ENCODE results near the gene GATA2. TPM values are rescaled to one million over a fixed set of nuclear protein-coding genes. Genes with fewer than 3 reads are reported as not detected.
A peak's percentile ranks its signal among the peaks of the same experiment; 100 is the strongest.

Gene GATA2
- total RNA-seq, 2 experiments from 2014 or later, result 0.16 to 0.17 TPM

DNA sequence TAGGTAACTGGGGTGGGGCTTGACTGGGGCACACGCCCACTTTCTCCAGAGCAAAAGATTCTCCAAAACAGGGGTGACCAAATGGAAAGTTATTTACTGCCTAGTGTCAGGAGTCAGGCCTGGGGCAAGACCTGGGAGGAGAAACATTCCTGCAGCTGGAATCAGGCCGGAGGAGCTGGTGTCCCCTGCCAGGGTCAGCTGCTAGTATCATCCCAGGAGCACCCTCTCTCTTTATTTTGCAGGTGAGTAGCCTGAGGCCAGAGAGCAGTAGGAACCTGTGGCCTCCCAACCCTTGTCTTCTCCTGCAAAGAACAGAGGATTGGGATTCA lies 59.2 kb downstream of the GATA2 start:
- Histone ChIP-seq H3K36me3 (ENCODE audit: insufficient read depth, low read length) (no peaks in the 10 kb centered on the region), H3K9me3 (ENCODE audit: control insufficient read depth in 1 of 2, insufficient read depth in 1 of 2, low read length in 2 of 2) (peaks cover 0 to 16% of the 10 kb centered on the region in 2 experiments), H3K4me3 (ENCODE audit: low read length) (no peak overlapping the region), H3K27ac (ENCODE audit: low read depth in 1 of 2, low read length in 2 of 2) (no peak overlapping the region), H3K4me1 (ENCODE audit: insufficient read depth, low read length) (peaks cover 8% of the 10 kb centered on the region), H3K27me3 (ENCODE audit: control insufficient read depth in 1 of 2, insufficient read depth in 2 of 2, low read length in 2 of 2) (peaks cover 31 to 48% of the 10 kb centered on the region in 2 experiments)
- H3K9me3 Mint-ChIP-seq, result no peaks in the 10 kb centered on the region
- H3K27ac Mint-ChIP-seq, result no peak overlapping the region
- H3K4me1 Mint-ChIP-seq (ENCODE audit: low read depth), result peaks cover 7% of the 10 kb centered on the region
- TF ChIP-seq, protein P1, sequence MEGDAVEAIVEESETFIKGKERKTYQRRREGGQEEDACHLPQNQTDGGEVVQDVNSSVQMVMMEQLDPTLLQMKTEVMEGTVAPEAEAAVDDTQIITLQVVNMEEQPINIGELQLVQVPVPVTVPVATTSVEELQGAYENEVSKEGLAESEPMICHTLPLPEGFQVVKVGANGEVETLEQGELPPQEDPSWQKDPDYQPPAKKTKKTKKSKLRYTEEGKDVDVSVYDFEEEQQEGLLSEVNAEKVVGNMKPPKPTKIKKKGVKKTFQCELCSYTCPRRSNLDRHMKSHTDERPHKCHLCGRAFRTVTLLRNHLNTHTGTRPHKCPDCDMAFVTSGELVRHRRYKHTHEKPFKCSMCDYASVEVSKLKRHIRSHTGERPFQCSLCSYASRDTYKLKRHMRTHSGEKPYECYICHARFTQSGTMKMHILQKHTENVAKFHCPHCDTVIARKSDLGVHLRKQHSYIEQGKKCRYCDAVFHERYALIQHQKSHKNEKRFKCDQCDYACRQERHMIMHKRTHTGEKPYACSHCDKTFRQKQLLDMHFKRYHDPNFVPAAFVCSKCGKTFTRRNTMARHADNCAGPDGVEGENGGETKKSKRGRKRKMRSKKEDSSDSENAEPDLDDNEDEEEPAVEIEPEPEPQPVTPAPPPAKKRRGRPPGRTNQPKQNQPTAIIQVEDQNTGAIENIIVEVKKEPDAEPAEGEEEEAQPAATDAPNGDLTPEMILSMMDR (IDR thresholded peaks at IDR 0.05), result no peak
- H3K27me3 Mint-ChIP-seq, result peaks cover 68% of the 10 kb centered on the region
- POLR2A ChIA-PET, result no interaction called here
- H3K36me3 Mint-ChIP-seq (ENCODE audit: low read depth), result no peaks in the 10 kb centered on the region
- CTCF ChIA-PET, result no interaction called here
- H3K4me3 Mint-ChIP-seq, result no peak overlapping the region
- no peak for DNase-seq
- intact Hi-C loops (cut with DNase I, micrococcal nuclease), result no loop called here
- no peak for ATAC-seq (ENCODE audit: poor library complexity)

DNA sequence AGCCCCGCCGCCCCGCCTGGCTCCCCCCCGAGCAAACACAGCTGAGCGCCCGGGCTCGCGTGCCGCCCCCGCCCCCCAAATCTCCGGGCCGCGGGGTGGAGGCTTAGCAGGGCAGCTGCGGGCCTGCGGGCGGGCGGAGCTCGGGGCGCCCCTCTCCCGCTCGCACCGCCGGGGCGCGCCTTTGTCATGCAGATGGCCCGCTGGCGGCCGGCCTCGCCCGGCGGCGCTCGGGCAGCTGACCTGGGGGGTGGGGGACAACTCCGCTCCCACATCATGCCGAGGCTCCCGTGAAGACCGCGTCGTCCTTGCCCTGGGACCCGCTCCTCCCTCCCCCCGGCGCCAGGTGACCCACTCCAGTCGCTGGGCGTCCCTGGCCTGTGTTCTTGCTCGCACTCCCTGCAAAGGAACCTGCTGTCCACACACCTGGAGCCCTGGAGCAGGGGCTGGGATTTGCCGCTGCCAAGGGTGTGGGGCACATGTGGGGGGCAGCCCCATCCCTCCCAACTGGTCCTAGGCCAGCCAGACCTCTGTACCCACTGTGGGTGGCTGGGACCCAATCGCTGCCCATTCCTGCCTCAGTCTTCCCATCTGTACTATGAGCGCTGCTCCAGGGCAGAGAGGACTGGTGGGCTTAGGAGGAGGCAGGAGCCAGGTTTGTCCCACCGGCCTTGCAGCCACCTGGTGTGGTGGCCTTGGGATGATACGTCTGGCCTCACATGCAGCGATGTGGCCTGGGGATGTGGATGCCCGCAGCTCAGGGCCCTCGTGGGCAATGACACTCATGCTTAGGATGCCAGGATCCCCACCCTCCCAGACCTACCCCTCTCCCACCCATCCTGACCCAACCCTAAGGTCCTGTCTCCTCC lies 59.8 kb downstream of the GATA2 start:
- H3K4me1 ChIP-seq (ENCODE audit: insufficient read depth, low read length), result peaks cover 8% of the 10 kb centered on the region
- no peak overlapping the region for H3K4me3 ChIP-seq (ENCODE audit: low read length)
- TF ChIP-seq, protein P1 (IDR thresholded peaks at IDR 0.05), result no peak
- no peak overlapping the region for H3K4me3 Mint-ChIP-seq
- CTCF ChIA-PET, result no interaction called here
- ATAC-seq (ENCODE audit: poor library complexity) (no peak), DNase-seq (no peak)
- H3K36me3 ChIP-seq (ENCODE audit: insufficient read depth, low read length), result no peaks in the 10 kb centered on the region
- peaks cover 71% of the 10 kb centered on the region for H3K27me3 Mint-ChIP-seq
- peaks cover 7% of the 10 kb centered on the region for H3K4me1 Mint-ChIP-seq (ENCODE audit: low read depth)
- no peaks in the 10 kb centered on the region for H3K9me3 Mint-ChIP-seq
- peaks cover 31 to 48% of the 10 kb centered on the region in 2 experiments for H3K27me3 ChIP-seq (ENCODE audit: control insufficient read depth in 1 of 2, insufficient read depth in 2 of 2, low read length in 2 of 2)
- peaks cover 0 to 12% of the 10 kb centered on the region in 2 experiments for H3K9me3 ChIP-seq (ENCODE audit: control insufficient read depth in 1 of 2, insufficient read depth in 1 of 2, low read length in 2 of 2)
- intact Hi-C loops (cut with DNase I, micrococcal nuclease), result no loop called here
- no peak overlapping the region for H3K27ac Mint-ChIP-seq
- POLR2A ChIA-PET, result no interaction called here
- no peak overlapping the region for H3K27ac ChIP-seq (ENCODE audit: low read depth in 1 of 2, low read length in 2 of 2)
- no peaks in the 10 kb centered on the region for H3K36me3 Mint-ChIP-seq (ENCODE audit: low read depth)

DNA sequence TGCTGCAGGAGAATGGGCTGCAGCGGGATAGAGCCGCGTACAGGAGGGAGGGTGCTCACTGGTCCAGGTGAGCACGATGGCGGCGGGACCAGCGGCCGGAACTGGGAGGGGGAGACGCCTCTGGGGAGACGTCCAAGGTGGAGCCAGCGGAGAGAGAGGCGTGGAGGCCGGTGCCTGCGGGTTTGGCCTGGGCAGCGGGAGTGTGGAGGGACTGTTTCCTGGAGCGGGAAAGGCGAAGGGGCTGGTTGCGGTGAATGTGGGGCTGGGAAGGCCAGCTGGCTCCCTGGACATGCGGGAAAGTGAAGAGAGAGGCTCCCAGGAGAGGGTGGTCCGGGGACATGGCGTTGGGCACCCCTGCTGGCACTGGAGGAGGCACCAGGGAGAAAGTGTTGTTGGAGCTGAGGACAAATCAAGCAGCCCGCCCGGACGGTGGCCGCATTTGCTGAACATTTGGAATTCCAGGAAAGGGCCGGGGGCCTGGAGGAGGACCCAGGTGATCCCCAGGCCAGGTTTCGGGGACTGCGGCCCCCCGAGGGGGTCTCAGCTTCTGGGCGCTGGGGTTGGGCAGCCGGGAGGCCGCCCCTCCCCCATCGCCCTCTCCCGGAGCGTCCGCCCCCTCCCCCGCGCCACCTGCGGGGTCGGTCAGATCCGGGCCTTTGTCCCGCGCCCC lies 60.6 kb downstream of the GATA2 start:
- H3K27me3 Mint-ChIP-seq, result peaks cover 70% of the 10 kb centered on the region
- peak overlapping the region; percentile 63 for H3K4me3 Mint-ChIP-seq
- CTCF ChIA-PET, result no interaction called here

More for the DNA sequence above, 60.6 kb downstream of the GATA2 start:
- DNase-seq, result no peak
- ATAC-seq (ENCODE audit: poor library complexity), result no peak
- intact Hi-C loops (cut with DNase I, micrococcal nuclease), result no loop called here
- H3K27ac Mint-ChIP-seq, result no peak overlapping the region
- no peaks in the 10 kb centered on the region for H3K36me3 Mint-ChIP-seq (ENCODE audit: low read depth)
- peaks cover 7% of the 10 kb centered on the region for H3K4me1 Mint-ChIP-seq (ENCODE audit: low read depth)
- TF ChIP-seq, protein P1 (IDR thresholded peaks at IDR 0.05), result no peak
- Histone ChIP-seq H3K27me3 (ENCODE audit: control insufficient read depth in 1 of 2, insufficient read depth in 2 of 2, low read length in 2 of 2) (peaks cover 31 to 48% of the 10 kb centered on the region in 2 experiments), H3K36me3 (ENCODE audit: insufficient read depth, low read length) (no peaks in the 10 kb centered on the region), H3K9me3 (ENCODE audit: control insufficient read depth in 1 of 2, insufficient read depth in 1 of 2, low read length in 2 of 2) (peaks cover 0 to 9% of the 10 kb centered on the region in 2 experiments), H3K4me1 (ENCODE audit: insufficient read depth, low read length) (peaks cover 8% of the 10 kb centered on the region), H3K4me3 (ENCODE audit: low read length) (no peak overlapping the region), H3K27ac (ENCODE audit: low read depth in 1 of 2, low read length in 2 of 2) (no peak overlapping the region)
- POLR2A ChIA-PET, result no interaction called here
- no peaks in the 10 kb centered on the region for H3K9me3 Mint-ChIP-seq

Data from CD4-positive, alpha-beta T cell (primary cell).